SK-N-SH (cell line): ENCODE results near the gene LACTBL1. TPM values are rescaled to one million over a fixed set of nuclear protein-coding genes. Genes with fewer than 3 reads are reported as not detected.

Experiments used
- CTCF ChIA-PET: fragments of 300-600, 350-600 bp; formaldehyde crosslinking; extraction: SDS; loops from one replicate; lab custom pipeline; 2021; lab: Yijun Ruan, JAX
- POLR2A ChIA-PET: fragments of 350-600 bp; sonication (Branson Sonifier 250); formaldehyde crosslinking; extraction: SDS; loops from one replicate; lab custom pipeline; 2020; ENCODE audit warnings: antibody characterized with exemption, inconsistent platforms; lab: Yijun Ruan, JAX
- DNase-seq: peaks from one replicate; pipeline ENCODE4 v3.0.0; 2012
- H2AFZ ChIP-seq: fragments of 200-600 bp; sonication (generic); 2 replicates; pipeline ENCODE4 v1.8.1; 2016; ENCODE audit warnings: antibody characterized with exemption, mild to moderate bottlenecking, low read depth
- H3F3A ChIP-seq: fragments of 200-600 bp; sonication (generic); replicated peaks from 2 replicates; pipeline ENCODE3; 2016; ENCODE audit warnings: antibody characterized with exemption, mild to moderate bottlenecking; ENCODE audit not compliant: insufficient read depth
- H3K27ac ChIP-seq, 2 experiments: fragments of 200-500 bp in 1 of 2; fragments of 200-600 bp in 1 of 2; sonication (Bioruptor generic) in 1 of 2; sonication (generic), shearing (Covaris generic) in 1 of 2; 2 replicates each; pipeline versions ENCODE4 v1.5.1 to v1.6.1; 2014 to 2016; ENCODE audit warnings: low read depth in 2 of 2, inconsistent platforms in 1 of 2, low read length in 1 of 2, mild to moderate bottlenecking in 1 of 2, mixed read lengths in 1 of 2
- H3K27me3 ChIP-seq: fragments of 200-600 bp; sonication (generic), shearing (Covaris generic); 2 replicates; pipeline ENCODE4 v1.6.1; 2016; ENCODE audit warnings: mixed run types; ENCODE audit not compliant: insufficient read depth
- H3K36me3 ChIP-seq, 2 experiments: fragments of 200-500 bp in 1 of 2; fragments of 200-600 bp in 1 of 2; sonication (Bioruptor generic) in 1 of 2; sonication (generic) in 1 of 2; replicated peaks in 1 of 2; 2 replicates each; pipeline versions ENCODE3 to v1.5.1; 2014 to 2016; ENCODE audit warnings: low read length in 1 of 2, mild to moderate bottlenecking in 1 of 2; ENCODE audit not compliant: insufficient read depth in 2 of 2, control insufficient read depth in 1 of 2
- H3K4me1 ChIP-seq, 2 experiments: fragments of 200-500 bp in 1 of 2; fragments of 200-600 bp in 1 of 2; sonication (Bioruptor generic) in 1 of 2; sonication (generic), shearing (Covaris generic) in 1 of 2; 2 replicates each; pipeline versions ENCODE4 v1.5.1 to v1.6.1; 2014 to 2016; ENCODE audit warnings: low read depth in 1 of 2, low read length in 1 of 2, mixed run types in 1 of 2; ENCODE audit not compliant: insufficient read depth in 2 of 2, control insufficient read depth in 1 of 2
- H3K4me2 ChIP-seq: fragments of 200-600 bp; sonication (generic), shearing (Covaris generic); 2 replicates; pipeline ENCODE4 v1.6.1; 2017; ENCODE audit warnings: mixed run types
- H3K4me3 ChIP-seq, 2 experiments: fragments of 200-500 bp in 1 of 2; fragments of 200-600 bp in 1 of 2; sonication (Bioruptor generic) in 1 of 2; sonication (generic), shearing (Covaris generic) in 1 of 2; 2 replicates each; pipeline versions ENCODE4 v1.5.1 to v1.8.1; 2014 to 2016; ENCODE audit warnings: low read depth in 2 of 2, inconsistent platforms in 1 of 2, low read length in 1 of 2, mild to moderate bottlenecking in 1 of 2, mixed read lengths in 1 of 2, moderate library complexity in 1 of 2
- H3K79me2 ChIP-seq: fragments of 200-600 bp; sonication (generic); 2 replicates; pipeline ENCODE4 v1.8.1; 2017; ENCODE audit warnings: mild to moderate bottlenecking; ENCODE audit not compliant: insufficient read depth
- H3K9ac ChIP-seq: fragments of 200-600 bp; sonication (generic); 2 replicates; pipeline ENCODE4 v1.6.1; 2017; ENCODE audit warnings: mixed run types
- H3K9me2 ChIP-seq: fragments of 200-600 bp; sonication (generic); 2 replicates; pipeline ENCODE4 v1.6.1; 2017; ENCODE audit warnings: mixed run types
- H3K9me3 ChIP-seq: fragments of 200-600 bp; sonication (generic); 2 replicates; pipeline ENCODE4 v1.6.1; 2017; ENCODE audit warnings: mixed run types, mild to moderate bottlenecking, moderate library complexity
- H4K20me1 ChIP-seq: fragments of 200-600 bp; sonication (generic); 2 replicates; pipeline ENCODE4 v1.6.1; 2017; ENCODE audit warnings: mild to moderate bottlenecking, mixed run types; ENCODE audit not compliant: insufficient read depth
- CHD2 ChIP-seq: fragments of 150-350 bp; IDR thresholded peaks from 2 replicates; pipeline ENCODE4 v1.6.1; 2018; ENCODE audit warnings: low read length; ENCODE audit not compliant: partially characterized antibody
- ELF1 ChIP-seq: IDR thresholded peaks from 2 replicates; pipeline ENCODE4 v1.4.0; 2012
- EZH2phosphoT487 ChIP-seq: fragments of 200-600 bp; sonication (generic); IDR thresholded peaks from 2 replicates; pipeline ENCODE4 v1.6.1; 2017; ENCODE audit warnings: low read depth, mixed run types, mild to moderate bottlenecking, antibody characterized with exemption, moderate library complexity, borderline replicate concordance
- FOSL2 ChIP-seq: IDR thresholded peaks from 2 replicates; pipeline ENCODE4 v1.4.0; 2012; ENCODE audit warnings: low read depth, mild to moderate bottlenecking, moderate library complexity, borderline replicate concordance
- FOXJ3 ChIP-seq: sonication (generic); formaldehyde crosslinking; IDR thresholded peaks from 2 replicates; pipeline ENCODE4 v1.5.1; 2020; ENCODE audit warnings: mild to moderate bottlenecking, missing genetic modification reagents
- FOXM1 ChIP-seq: IDR thresholded peaks from 2 replicates; pipeline ENCODE4 v1.4.0; 2012; ENCODE audit warnings: low read depth, mild to moderate bottlenecking
- GABPA ChIP-seq: IDR thresholded peaks from 2 replicates; pipeline ENCODE4 v1.4.0; 2012; ENCODE audit warnings: low read depth, mild to moderate bottlenecking
- GATA2 ChIP-seq: sonication (generic); formaldehyde crosslinking; IDR thresholded peaks from 2 replicates; pipeline ENCODE4 v1.5.0; 2020; ENCODE audit warnings: mild to moderate bottlenecking, missing genetic modification reagents
- IRF3 ChIP-seq: fragments of 150-350 bp; IDR thresholded peaks from 2 replicates; pipeline ENCODE4 v1.6.1; 2016; ENCODE audit warnings: mild to moderate bottlenecking, low read depth, low read length
- JUND ChIP-seq: IDR thresholded peaks from 2 replicates; pipeline ENCODE4 v1.4.0; 2012
- MXI1 ChIP-seq: IDR thresholded peaks from 2 replicates; pipeline ENCODE4 v1.6.1; 2012; ENCODE audit warnings: mild to moderate bottlenecking, low read depth, low read length, improper control_type of control experiment
- NRF1 ChIP-seq: IDR thresholded peaks from 2 replicates; pipeline ENCODE4 v1.6.1; 2012; ENCODE audit warnings: low read depth, mild to moderate bottlenecking, low read length
- POLR2AphosphoS5 ChIP-seq: IDR thresholded peaks from 2 replicates; pipeline ENCODE4 v1.6.1; 2012; ENCODE audit warnings: low read depth, low read length
- RCOR1 ChIP-seq: fragments of 150-350 bp; IDR thresholded peaks from 2 replicates; pipeline ENCODE4 v1.6.1; 2017; ENCODE audit warnings: antibody characterized with exemption, low read length
- RXRA ChIP-seq: IDR thresholded peaks from 2 replicates; pipeline ENCODE4 v1.4.0; 2012; ENCODE audit warnings: low read depth, mild to moderate bottlenecking, borderline replicate concordance
- TAF1 ChIP-seq: IDR thresholded peaks from 2 replicates; pipeline ENCODE4 v1.6.1; 2012; ENCODE audit warnings: low read depth, mild to moderate bottlenecking, low read length, moderate library complexity, borderline replicate concordance
- TCF12 ChIP-seq: IDR thresholded peaks from 2 replicates; pipeline ENCODE4 v1.4.0; 2012
- USF1 ChIP-seq: IDR thresholded peaks from 2 replicates; pipeline ENCODE4 v1.4.0; 2012; ENCODE audit warnings: low read depth, borderline replicate concordance
- YY1 ChIP-seq: IDR thresholded peaks from 2 replicates; pipeline ENCODE4 v1.4.0; 2012; ENCODE audit warnings: low read depth, mild to moderate bottlenecking
- WGBS: methylation state at CpG from one replicate; pipeline ENCODE4 v1.1.6; 2017; ENCODE audit warnings: low lambda C conversion rate; 5-methylcytosine and 5-hydroxymethylcytosine counted together
- polyA plus RNA-seq, 3 experiments: library from polyadenylated mRNA; depleted of rRNA; stranded (reverse); fragments of >200 nt; gene quantifications; 2 replicates each; pipeline ENCODE4 v1.2.3, GENCODE V29; 2012
- TF ChIP-seq, protein P1 (sequence below): fragments of 150-350 bp; IDR thresholded peaks from 2 replicates; pipeline ENCODE4 v1.6.1; 2017; ENCODE audit warnings: antibody characterized with exemption, low read length, low read depth, borderline replicate concordance
- TF ChIP-seq, protein P2 (sequence below): IDR thresholded peaks from 2 replicates; pipeline ENCODE4 v1.6.1; 2012; ENCODE audit warnings: mild to moderate bottlenecking, low read depth, low read length, moderate library complexity

Gene LACTBL1
- polyA plus RNA-seq, 1 of the 3 experiments (the other 2 are of a cell fraction) = not detected

- no peak for DNase-seq
- Histone ChIP-seq H3K9me3 (no peaks in the 10 kb centered on the region), H3K4me3 (no peak overlapping the region), H3K36me3 (no peaks in the 10 kb centered on the region), H3K9me2 (no peaks in the 10 kb centered on the region), H3K9ac (no peak overlapping the region), H3K27me3 (peaks cover 27% of the 10 kb centered on the region), H3K4me1 (no peaks in the 10 kb centered on the region; a peak in 1 of 4 replicates), H2AFZ (no peak overlapping the region), H3K79me2 (no peaks in the 10 kb centered on the region), H4K20me1 (no peaks in the 10 kb centered on the region), H3F3A (no peaks in the 10 kb centered on the region), H3K27ac (no peak overlapping the region), H3K4me2 (no peak overlapping the region)
- ChIA-PET CTCF (interaction anchor here (1.0 kb wide), 1 partner anchor 27 kb away, joined by 4 read pairs; no protein-coding TSS in a partner anchor), POLR2A (no interaction called here)
- TF ChIP-seq GATA2 (CRISPR knock-in tag) = no peak
- TF ChIP-seq FOXM1 = no peak
- TF ChIP-seq YY1 = no peak
- TF ChIP-seq ELF1 = no peak
- no peak for TF ChIP-seq JUND
- TF ChIP-seq TAF1 = no peak
- TF ChIP-seq, protein P1, sequence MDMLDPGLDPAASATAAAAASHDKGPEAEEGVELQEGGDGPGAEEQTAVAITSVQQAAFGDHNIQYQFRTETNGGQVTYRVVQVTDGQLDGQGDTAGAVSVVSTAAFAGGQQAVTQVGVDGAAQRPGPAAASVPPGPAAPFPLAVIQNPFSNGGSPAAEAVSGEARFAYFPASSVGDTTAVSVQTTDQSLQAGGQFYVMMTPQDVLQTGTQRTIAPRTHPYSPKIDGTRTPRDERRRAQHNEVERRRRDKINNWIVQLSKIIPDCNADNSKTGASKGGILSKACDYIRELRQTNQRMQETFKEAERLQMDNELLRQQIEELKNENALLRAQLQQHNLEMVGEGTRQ = no peak
- no peak for TF ChIP-seq NRF1
- no peak for TF ChIP-seq IRF3
- 55% methylated on average over 3 of the region's 3 CpGs for WGBS
Measured at GRCh38 chr1:22957066-22957465, 15.6 kb downstream of the LACTBL1 start.

DNA sequence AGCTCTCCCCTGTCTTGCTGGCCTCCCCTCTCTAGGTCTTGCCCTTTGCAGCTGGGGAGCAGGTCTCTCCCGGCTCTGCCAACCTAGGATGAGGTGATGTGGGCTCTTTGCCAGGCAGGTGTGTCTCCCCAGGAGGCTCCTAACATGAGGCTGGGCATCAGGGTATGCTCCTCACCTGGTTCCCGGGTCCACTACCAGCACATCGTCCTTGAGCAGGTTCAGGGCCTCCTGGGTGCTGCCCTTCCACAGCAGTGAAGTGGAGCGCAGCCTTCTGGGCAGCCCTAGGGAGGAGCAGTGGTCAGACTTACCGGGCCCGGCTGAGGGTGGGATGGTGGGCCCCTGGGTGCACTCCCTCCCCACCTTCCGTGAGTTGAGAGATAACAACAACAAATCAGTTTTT lies 17.5 kb downstream of the LACTBL1 start:
- TF ChIP-seq FOXM1 (no peak), MXI1 (no peak), CHD2 (no peak), USF1 (no peak), FOXJ3 (CRISPR knock-in tag) (no peak), EZH2phosphoT487 (no peak), RCOR1 (no peak), GABPA (no peak), TCF12 (no peak), YY1 (no peak), RXRA (no peak), ELF1 (no peak), FOSL2 (no peak), POLR2AphosphoS5 (no peak)
- TF ChIP-seq, protein P2, sequence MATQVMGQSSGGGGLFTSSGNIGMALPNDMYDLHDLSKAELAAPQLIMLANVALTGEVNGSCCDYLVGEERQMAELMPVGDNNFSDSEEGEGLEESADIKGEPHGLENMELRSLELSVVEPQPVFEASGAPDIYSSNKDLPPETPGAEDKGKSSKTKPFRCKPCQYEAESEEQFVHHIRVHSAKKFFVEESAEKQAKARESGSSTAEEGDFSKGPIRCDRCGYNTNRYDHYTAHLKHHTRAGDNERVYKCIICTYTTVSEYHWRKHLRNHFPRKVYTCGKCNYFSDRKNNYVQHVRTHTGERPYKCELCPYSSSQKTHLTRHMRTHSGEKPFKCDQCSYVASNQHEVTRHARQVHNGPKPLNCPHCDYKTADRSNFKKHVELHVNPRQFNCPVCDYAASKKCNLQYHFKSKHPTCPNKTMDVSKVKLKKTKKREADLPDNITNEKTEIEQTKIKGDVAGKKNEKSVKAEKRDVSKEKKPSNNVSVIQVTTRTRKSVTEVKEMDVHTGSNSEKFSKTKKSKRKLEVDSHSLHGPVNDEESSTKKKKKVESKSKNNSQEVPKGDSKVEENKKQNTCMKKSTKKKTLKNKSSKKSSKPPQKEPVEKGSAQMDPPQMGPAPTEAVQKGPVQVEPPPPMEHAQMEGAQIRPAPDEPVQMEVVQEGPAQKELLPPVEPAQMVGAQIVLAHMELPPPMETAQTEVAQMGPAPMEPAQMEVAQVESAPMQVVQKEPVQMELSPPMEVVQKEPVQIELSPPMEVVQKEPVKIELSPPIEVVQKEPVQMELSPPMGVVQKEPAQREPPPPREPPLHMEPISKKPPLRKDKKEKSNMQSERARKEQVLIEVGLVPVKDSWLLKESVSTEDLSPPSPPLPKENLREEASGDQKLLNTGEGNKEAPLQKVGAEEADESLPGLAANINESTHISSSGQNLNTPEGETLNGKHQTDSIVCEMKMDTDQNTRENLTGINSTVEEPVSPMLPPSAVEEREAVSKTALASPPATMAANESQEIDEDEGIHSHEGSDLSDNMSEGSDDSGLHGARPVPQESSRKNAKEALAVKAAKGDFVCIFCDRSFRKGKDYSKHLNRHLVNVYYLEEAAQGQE = no peak
- TF ChIP-seq, protein P1 = no peak
- TF ChIP-seq, all 33 proteins: peak for 0
- H2AFZ ChIP-seq = no peak overlapping the region
- H4K20me1 ChIP-seq = no peaks in the 10 kb centered on the region
- no peak overlapping the region for H3K27ac ChIP-seq
- H3F3A ChIP-seq = no peaks in the 10 kb centered on the region
- no peak overlapping the region for H3K4me2 ChIP-seq
- no peaks in the 10 kb centered on the region for H3K79me2 ChIP-seq
- no peaks in the 10 kb centered on the region for H3K9me2 ChIP-seq
- no peaks in the 10 kb centered on the region; a peak in 1 of 4 replicates for H3K4me1 ChIP-seq
- WGBS = 71% methylated on average over 4 of the region's 7 CpGs
- no peak overlapping the region for H3K4me3 ChIP-seq
- POLR2A ChIA-PET = no interaction called here
- CTCF ChIA-PET = interaction anchor here (0.6 to 1.0 kb wide), 2 partner anchors 9 to 246 kb away, joined by 3 read pairs; no protein-coding TSS in a partner anchor
- no peaks in the 10 kb centered on the region for H3K9me3 ChIP-seq
- peaks cover 36% of the 10 kb centered on the region for H3K27me3 ChIP-seq
- DNase-seq = no peak
- H3K9ac ChIP-seq = no peak overlapping the region
- no peaks in the 10 kb centered on the region for H3K36me3 ChIP-seq
